GM12878 (cell line): Measurements from ENCODE around the gene FRZB. TPM values are rescaled to one million over a fixed set of nuclear protein-coding genes. Genes with fewer than 3 reads are reported as not detected.
"Not testable (repeated sequence)": the region's sequence is repeated elsewhere in the genome, so short reads cannot be mapped to it uniquely, and the experiment has no call there.

Experiments used
- ATAC-seq: fragments of 200-7000 bp; cut with Tn5 transposase; 3 replicates; pipeline ENCODE4 v1.9.1; 2020; ENCODE audit warnings: mild to moderate bottlenecking, moderate library complexity
- BruUV-seq: library from RNA; stranded (reverse); fragments of 400-500 nt; replicated peaks from 2 replicates; lab custom pipeline; 2021; lab: Mats Ljungman, UMichigan
- CTCF ChIA-PET: fragments of 300-600 bp; sonication (Branson Sonifier 250); formaldehyde crosslinking; extraction: SDS; loops from one replicate; lab custom pipeline; 2021; ENCODE audit warnings: inconsistent platforms; lab: Yijun Ruan, JAX
- POLR2A ChIA-PET: fragments of 350-600 bp; formaldehyde crosslinking; extraction: SDS; loops from one replicate; lab custom pipeline; 2021; ENCODE audit warnings: inconsistent platforms; lab: Charles Lee
- RAD21 ChIA-PET: fragments of 300-600 bp; sonication (Branson Sonifier 250); formaldehyde crosslinking; loops from one replicate; lab custom pipeline; 2023; ENCODE audit warnings: antibody characterized with exemption; ENCODE audit not compliant: unreplicated experiment; lab: Charles Lee
- SMC1A ChIA-PET: fragments of 300-600 bp; sonication (Branson Sonifier 250); formaldehyde crosslinking; loops from one replicate; lab custom pipeline; 2023; ENCODE audit not compliant: unreplicated experiment, uncharacterized antibody; lab: Charles Lee
- DNase-seq: peaks from one replicate; pipeline ENCODE4 v3.0.0-alpha.2; 2011; ENCODE audit warnings: low read depth, low spot score
- FAIRE-seq: peaks from 3 replicates; lab custom pipeline; 2011; peaks lifted over from hg19 to GRCh38; lab: Jason Lieb, UNC
- H2AFZ ChIP-seq: 2 replicates; pipeline ENCODE4 v1.6.0; 2011; ENCODE audit warnings: low read depth, low read length, control low read depth; ENCODE audit not compliant: control insufficient read depth
- H3K27ac ChIP-seq: 2 replicates; pipeline ENCODE4 v1.5.1; 2011; ENCODE audit warnings: control low read depth; ENCODE audit not compliant: control insufficient read depth, insufficient read depth
- H3K27me3 ChIP-seq, 2 experiments: replicated peaks in 1 of 2; 2 replicates each; pipeline versions ENCODE4 v1.6.0 to v1.6.1; 2011; ENCODE audit warnings: low read length in 1 of 2; ENCODE audit not compliant: control insufficient read depth in 2 of 2, insufficient read depth in 2 of 2
- H3K36me3 ChIP-seq, 2 experiments: 2 replicates each; pipeline ENCODE4 v1.5.1; 2011; ENCODE audit warnings: low read length in 1 of 2; ENCODE audit not compliant: control insufficient read depth in 2 of 2, insufficient read depth in 2 of 2
- H3K4me1 ChIP-seq: 2 replicates; pipeline ENCODE4 v1.6.1; 2011; ENCODE audit warnings: mild to moderate bottlenecking, low read length, moderate library complexity, mixed read lengths; ENCODE audit not compliant: control insufficient read depth, insufficient read depth
- H3K4me2 ChIP-seq: 2 replicates; pipeline ENCODE4 v1.6.0; 2011; ENCODE audit warnings: control low read depth; ENCODE audit not compliant: control insufficient read depth, insufficient read depth
- H3K4me3 ChIP-seq: fragments of 200-600 bp; sonication (generic); 2 replicates; pipeline ENCODE4 v1.5.1; 2016
- H3K79me2 ChIP-seq: 2 replicates; pipeline ENCODE4 v1.6.0; 2011; ENCODE audit warnings: low read length; ENCODE audit not compliant: control insufficient read depth, insufficient read depth
- H3K9ac ChIP-seq: 2 replicates; pipeline ENCODE4 v1.8.0; 2011; ENCODE audit warnings: low read length, control low read depth, mixed read lengths; ENCODE audit not compliant: control insufficient read depth, insufficient read depth
- H3K9me3 ChIP-seq: replicated peaks from 3 replicates; pipeline ENCODE4 v1.5.1; 2011; ENCODE audit warnings: mild to moderate bottlenecking, low read length; ENCODE audit not compliant: control insufficient read depth, insufficient read depth
- H4K20me1 ChIP-seq: 2 replicates; pipeline ENCODE4 v1.6.0; 2011; ENCODE audit not compliant: control insufficient read depth, insufficient read depth
- EZH2 ChIP-seq: IDR thresholded peaks from 2 replicates; pipeline ENCODE4 v1.6.1; 2012; ENCODE audit warnings: low read depth, mild to moderate bottlenecking, control low read depth, inconsistent platforms, low read length, borderline replicate concordance; ENCODE audit not compliant: control insufficient read depth
- PML ChIP-seq: IDR thresholded peaks from 2 replicates; pipeline ENCODE4 v1.6.1; 2012; ENCODE audit warnings: low read length, inconsistent platforms
- POLR2AphosphoS5 ChIP-seq: IDR thresholded peaks from 2 replicates; pipeline ENCODE4 v1.6.1; 2011; ENCODE audit warnings: mild to moderate bottlenecking, low read length, inconsistent platforms
- RB1 ChIP-seq: fragments of 450-650 bp; formaldehyde crosslinking; IDR thresholded peaks from 2 replicates; pipeline ENCODE4 v1.6.1; 2017; ENCODE audit warnings: mild to moderate bottlenecking, borderline replicate concordance
- SMAD5 ChIP-seq: IDR thresholded peaks from 2 replicates; pipeline ENCODE4 v1.6.1; 2016; ENCODE audit warnings: antibody characterized with exemption, low read depth
- TARDBP ChIP-seq: IDR thresholded peaks from 2 replicates; pipeline ENCODE4 v1.6.1; 2016; ENCODE audit warnings: borderline replicate concordance
- WGBS: methylation state at CpG from one replicate; pipeline ENCODE4 v1.1.6; 2016; ENCODE audit warnings: low lambda C conversion rate; ENCODE audit not compliant: insufficient replicate concordance, insufficient coverage; ENCODE audit errors: missing lambda C conversion rate; 5-methylcytosine and 5-hydroxymethylcytosine counted together
- in situ Hi-C: fragments of 300-500 bp; cut with MboI; formaldehyde crosslinking; loops from 9 replicates; pipeline ENCODE4 v1.14.3; 2018; ENCODE audit warnings: mixed read lengths
- intact Hi-C: fragments of 100-400 bp; cut with micrococcal nuclease; formaldehyde crosslinking; loops from one replicate; pipeline ENCODE4 v1.14.2; 2022; ENCODE audit not compliant: unreplicated experiment
- polyA plus RNA-seq, 11 experiments: library from polyadenylated mRNA; depleted of rRNA in 4 of 11; unstranded in 6 of 11; stranded (reverse) in 5 of 11; fragments of >200 nt; fragmentation: Nextera tagmentation in 4 of 11; fragmentation: Illumina TruSeq in 1 of 11; extraction: Ambion mirVana in 4 of 11; extraction: Trizol in 1 of 11; gene quantifications; 1 replicate in 1 of 11; 2 replicates in 10 of 11; pipeline versions ENCODE4 v1.2.1 to v1.2.3, GENCODE V29; 2011 to 2016; ENCODE audit warnings: inconsistent platforms in 2 of 11, missing spikeins in 2 of 11, low read depth in 1 of 11
- total RNA-seq, 4 experiments: library from RNA; depleted of rRNA in 3 of 4; stranded (reverse); fragments of >200 nt in 3 of 4; fragmentation: Illumina TruSeq in 1 of 4; extraction: Trizol in 1 of 4; gene quantifications; 2 replicates each; pipeline versions ENCODE4 v1.2.1 to v1.2.3, GENCODE V29; 2013 to 2021
- TF ChIP-seq, protein P1 (sequence below): fragments of 450-650 bp; IDR thresholded peaks from 2 replicates; pipeline ENCODE4 v1.6.1; 2016; ENCODE audit warnings: mild to moderate bottlenecking
- TF ChIP-seq, protein P2 (sequence below): IDR thresholded peaks from 2 replicates; pipeline ENCODE4 v1.6.1; 2012; ENCODE audit warnings: low read depth, low read length, improper control_type of control experiment

FRZB gene
- total and polyA plus RNA-seq, 10 of the 15 experiments (the other 5 are each of a cell fraction or from before 2014, with no cell fraction given), result 0.03 TPM; not detected in 9

DNA sequence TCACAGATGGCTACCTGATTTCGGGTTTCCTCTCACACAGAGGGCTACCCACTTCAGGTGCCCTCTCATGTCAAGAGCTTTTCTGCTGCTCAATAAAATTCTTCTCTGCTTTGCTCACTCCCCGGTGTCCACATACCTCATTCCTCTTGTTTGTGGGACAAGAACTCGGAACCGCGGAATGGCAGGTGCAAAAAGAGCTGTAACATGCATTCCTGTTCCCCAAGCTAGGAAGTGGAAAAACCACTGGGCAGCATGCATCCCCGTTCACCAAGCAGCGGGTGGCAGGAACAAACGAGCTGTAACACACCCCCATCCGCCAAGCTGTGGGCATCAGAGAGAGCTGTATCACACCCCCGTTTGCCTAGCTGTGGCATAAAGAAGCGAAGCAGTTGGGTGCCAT lies 27.2 kb upstream of the FRZB start:
- Histone ChIP-seq H3K9me3 (no peaks in the 10 kb centered on the region), H3K4me1 (no peaks in the 10 kb centered on the region), H3K9ac (no peak overlapping the region), H3K4me2 (no peak overlapping the region), H3K79me2 (no peaks in the 10 kb centered on the region), H3K27ac (no peak overlapping the region), H3K27me3 (no peaks in the 10 kb centered on the region), H2AFZ (no peak overlapping the region), H3K36me3 (no peaks in the 10 kb centered on the region), H3K4me3 (no peak overlapping the region), H4K20me1 (no peaks in the 10 kb centered on the region)
- WGBS, result 52% methylated on average over 11 of the region's 11 CpGs
- ChIA-PET RAD21 (no interaction called here), SMC1A (interaction anchor here (1.1 kb wide), 1 partner anchor 13 kb away, joined by 3 read pairs; no protein-coding TSS in a partner anchor), CTCF (interaction anchor here (1.4 kb wide), 1 partner anchor 126 kb away, joined by 3 read pairs; no protein-coding TSS in a partner anchor), POLR2A (no interaction called here)
- ATAC-seq (no peak), FAIRE-seq (no peak), DNase-seq (no peak)
- intact Hi-C loops, result no loop called here
- TF ChIP-seq, protein P1, sequence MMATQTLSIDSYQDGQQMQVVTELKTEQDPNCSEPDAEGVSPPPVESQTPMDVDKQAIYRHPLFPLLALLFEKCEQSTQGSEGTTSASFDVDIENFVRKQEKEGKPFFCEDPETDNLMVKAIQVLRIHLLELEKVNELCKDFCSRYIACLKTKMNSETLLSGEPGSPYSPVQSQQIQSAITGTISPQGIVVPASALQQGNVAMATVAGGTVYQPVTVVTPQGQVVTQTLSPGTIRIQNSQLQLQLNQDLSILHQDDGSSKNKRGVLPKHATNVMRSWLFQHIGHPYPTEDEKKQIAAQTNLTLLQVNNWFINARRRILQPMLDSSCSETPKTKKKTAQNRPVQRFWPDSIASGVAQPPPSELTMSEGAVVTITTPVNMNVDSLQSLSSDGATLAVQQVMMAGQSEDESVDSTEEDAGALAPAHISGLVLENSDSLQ, result no peak
- TF ChIP-seq, protein P2, sequence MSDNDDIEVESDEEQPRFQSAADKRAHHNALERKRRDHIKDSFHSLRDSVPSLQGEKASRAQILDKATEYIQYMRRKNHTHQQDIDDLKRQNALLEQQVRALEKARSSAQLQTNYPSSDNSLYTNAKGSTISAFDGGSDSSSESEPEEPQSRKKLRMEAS, result no peak
- no peak for TF ChIP-seq PML
- no peak for TF ChIP-seq POLR2AphosphoS5
- TF ChIP-seq RB1, result no peak
- no peak for TF ChIP-seq EZH2
- TF ChIP-seq TARDBP, result no peak
- no peak for TF ChIP-seq SMAD5
- no TSS peak for BruUV-seq
- in situ Hi-C loops, result no loop called here

DNA sequence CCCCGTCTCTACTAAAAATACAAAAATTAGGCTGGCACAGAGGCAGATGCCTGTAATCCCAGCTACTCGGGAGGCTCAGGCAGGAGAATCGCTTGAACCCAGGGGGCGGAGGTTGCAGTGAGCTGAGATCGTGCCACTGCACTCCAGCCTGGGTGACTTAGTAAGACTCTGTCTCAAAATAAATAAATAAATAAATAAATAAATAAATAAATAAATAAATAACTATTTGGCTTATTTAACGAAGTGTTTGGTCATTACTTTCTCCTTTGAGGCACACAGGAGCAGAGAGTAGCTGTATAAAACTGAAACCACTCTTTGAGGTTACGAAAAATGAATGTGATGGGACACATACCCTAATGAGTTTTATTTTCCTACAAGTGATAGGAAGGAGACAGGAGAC lies 26.6 kb upstream of the FRZB start:
- intact Hi-C loops, DNase-seq, H3K9ac ChIP-seq, in situ Hi-C loops, ATAC-seq, H3K4me1 ChIP-seq, H3K4me3 ChIP-seq, FAIRE-seq, H4K20me1 ChIP-seq, H3K4me2 ChIP-seq, POLR2A ChIA-PET, H3K27me3 ChIP-seq, BruUV-seq, H3K27ac ChIP-seq, H2AFZ ChIP-seq, H3K79me2 ChIP-seq, H3K36me3 ChIP-seq, RAD21 ChIA-PET, H3K9me3 ChIP-seq: not testable (repeated sequence)
- SMC1A ChIA-PET, result interaction anchor here (1.1 to 1.8 kb wide), 2 partner anchors 14 to 29 kb away, joined by 3 to 4 read pairs; no protein-coding TSS in a partner anchor
- CTCF ChIA-PET, result interaction anchor here (1.4 kb wide), 1 partner anchor 126 kb away, joined by 3 read pairs; no protein-coding TSS in a partner anchor
- 67% methylated on average over 7 of the region's 7 CpGs for WGBS
